Measurements from ENCODE around the gene FOXQ1. TPM values are rescaled to one million over a fixed set of nuclear protein-coding genes. Genes with fewer than 3 reads are reported as not detected.

The FOXQ1 gene
- total and polyA plus RNA-seq, 2 donors (not counting 3 experiments of a cell fraction or from before 2014, with no cell fraction given), result not detected

DNA sequence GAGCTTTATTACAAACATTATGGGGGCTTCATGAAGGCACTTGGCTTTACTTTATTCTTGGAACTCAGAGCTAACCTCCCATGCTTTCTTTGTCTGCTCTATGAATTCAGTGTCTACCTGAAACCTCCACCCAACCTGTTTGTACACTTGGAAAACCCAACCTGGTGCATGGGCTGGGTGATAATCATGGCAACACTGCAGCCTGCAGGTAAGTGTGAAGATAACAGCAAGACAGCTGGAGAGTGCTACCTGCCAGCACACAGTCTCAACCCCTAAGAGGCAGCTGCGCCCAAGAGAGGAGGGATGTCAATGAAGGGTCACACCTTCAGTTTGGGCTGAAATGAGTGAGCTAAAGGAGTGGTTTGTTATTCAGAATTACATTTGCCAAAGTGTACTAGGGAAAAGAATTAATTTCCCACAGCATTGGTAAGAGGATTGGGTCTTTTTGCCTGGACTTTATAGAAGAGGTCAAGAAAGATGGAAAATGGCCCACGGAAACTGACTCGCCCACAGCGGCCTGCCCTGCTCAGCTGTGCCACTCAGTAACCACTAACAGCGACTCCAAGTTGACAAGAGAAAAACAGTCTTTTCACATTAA is 24.4 kb downstream of the FOXQ1 start:
- Histone ChIP-seq H3K9ac (replicated peaks; ENCODE audit: extremely low read depth, insufficient read depth, low read length) (no peak overlapping the region), H3K4me3 (replicated peaks in 1 of 3; ENCODE audit: insufficient read depth in 1 of 3, low read depth in 1 of 3, low read length in 3 of 3) (no peak overlapping the region), H3K27ac (ENCODE audit: insufficient read depth, low read depth, low read length) (no peak overlapping the region), H3K4me1 (ENCODE audit: control insufficient read depth, extremely low read depth, insufficient read depth, low read length) (no peaks in the 10 kb centered on the region), H3K79me2 (ENCODE audit: control insufficient read depth, insufficient read depth, low read length) (no peaks in the 10 kb centered on the region), H3K36me3 (ENCODE audit: control insufficient read depth in 2 of 2, extremely low read depth in 1 of 2, insufficient read depth in 2 of 2, low read length in 2 of 2) (no peaks in the 10 kb centered on the region), H3K4me2 (ENCODE audit: insufficient read depth, low read length) (no peak overlapping the region), H4K20me1 (replicated peaks; ENCODE audit: control insufficient read depth, extremely low read depth, insufficient read depth, low read length) (no peaks in the 10 kb centered on the region), H3K9me1 (replicated peaks; ENCODE audit: control insufficient read depth, extremely low read depth, insufficient read depth, low read length) (no peaks in the 10 kb centered on the region), H2AFZ (ENCODE audit: low read depth, low read length) (no peak overlapping the region), H3K9me3 (replicated peaks; ENCODE audit: control insufficient read depth, insufficient read depth, low read length) (no peaks in the 10 kb centered on the region), H3K27me3 (ENCODE audit: control insufficient read depth in 2 of 2, insufficient read depth in 2 of 2, low read length in 2 of 2) (no peaks in the 10 kb centered on the region)
- dilution Hi-C loops (cut with MboI; ENCODE audit: extremely low pct_ligation_motif_present, low sequenced_read_pairs) (no loop called here), intact Hi-C loops (cut with micrococcal nuclease) (no loop called here)
- FAIRE-seq (no peak), DNase-seq (ENCODE audit: low read depth, low spot score) (no peak)
- no TSS peak for BruUV-seq (replicated peaks)
- POLR2A ChIA-PET, result no interaction called here
- TF ChIP-seq MAX (IDR thresholded peaks at IDR 0.05; ENCODE audit: insufficient read depth, insufficient read length) (no peak), POLR2A (IDR thresholded peaks at IDR 0.05; ENCODE audit: low read depth, low read length) (no peak), GATA2 (IDR thresholded peaks at IDR 0.05; ENCODE audit: insufficient read depth, insufficient read length, low read depth, low read length) (no peak), EZH2 (IDR thresholded peaks at IDR 0.05; ENCODE audit: borderline replicate concordance, low read depth, low read length, severe bottlenecking) (no peak), FOS (IDR thresholded peaks at IDR 0.05; ENCODE audit: borderline replicate concordance, insufficient read depth, low read length) (no peak), POLR2AphosphoS5 (IDR thresholded peaks at IDR 0.05; ENCODE audit: insufficient read depth, low read depth, low read length) (no peak), MYC (IDR thresholded peaks at IDR 0.05; ENCODE audit: low read depth, low read length) (no peak), JUN (IDR thresholded peaks at IDR 0.05; ENCODE audit: borderline replicate concordance, insufficient read depth, insufficient read length, low read depth) (no peak)
- TF ChIP-seq, protein P1, sequence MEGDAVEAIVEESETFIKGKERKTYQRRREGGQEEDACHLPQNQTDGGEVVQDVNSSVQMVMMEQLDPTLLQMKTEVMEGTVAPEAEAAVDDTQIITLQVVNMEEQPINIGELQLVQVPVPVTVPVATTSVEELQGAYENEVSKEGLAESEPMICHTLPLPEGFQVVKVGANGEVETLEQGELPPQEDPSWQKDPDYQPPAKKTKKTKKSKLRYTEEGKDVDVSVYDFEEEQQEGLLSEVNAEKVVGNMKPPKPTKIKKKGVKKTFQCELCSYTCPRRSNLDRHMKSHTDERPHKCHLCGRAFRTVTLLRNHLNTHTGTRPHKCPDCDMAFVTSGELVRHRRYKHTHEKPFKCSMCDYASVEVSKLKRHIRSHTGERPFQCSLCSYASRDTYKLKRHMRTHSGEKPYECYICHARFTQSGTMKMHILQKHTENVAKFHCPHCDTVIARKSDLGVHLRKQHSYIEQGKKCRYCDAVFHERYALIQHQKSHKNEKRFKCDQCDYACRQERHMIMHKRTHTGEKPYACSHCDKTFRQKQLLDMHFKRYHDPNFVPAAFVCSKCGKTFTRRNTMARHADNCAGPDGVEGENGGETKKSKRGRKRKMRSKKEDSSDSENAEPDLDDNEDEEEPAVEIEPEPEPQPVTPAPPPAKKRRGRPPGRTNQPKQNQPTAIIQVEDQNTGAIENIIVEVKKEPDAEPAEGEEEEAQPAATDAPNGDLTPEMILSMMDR (IDR thresholded peaks at IDR 0.05; ENCODE audit: extremely low read depth in 1 of 2, insufficient read depth in 1 of 2, low read depth in 1 of 2, low read length in 2 of 2), result no peak
- CTCF ChIA-PET, result interaction anchor here (0.9 kb wide), 1 partner anchor 10 kb away, joined by 3 read pairs; no protein-coding TSS in a partner anchor

Data from endothelial cell of umbilical vein (primary cell).